ENCODE data around the gene PRRX2.

DNA sequence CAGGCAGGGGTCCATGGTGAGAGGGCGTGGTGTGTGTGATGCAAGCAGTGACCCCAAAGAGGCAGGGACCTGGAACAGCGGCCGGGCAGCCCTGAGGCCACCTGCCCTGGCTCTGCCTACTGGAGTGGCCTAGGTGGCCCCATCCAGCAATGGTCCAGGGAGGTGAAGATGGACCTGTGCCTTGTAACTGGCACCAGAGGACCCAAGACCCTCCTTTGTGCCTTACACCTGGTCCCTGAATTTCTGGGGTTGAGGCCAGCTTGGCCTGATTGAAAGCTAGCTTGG is 44.7 kb downstream of the PRRX2 start:
- TF ChIP-seq LEF1 (IDR thresholded peaks at IDR 0.05; ENCODE audit: borderline replicate concordance): no peak
- TF ChIP-seq CTBP1 (IDR thresholded peaks at IDR 0.05; ENCODE audit: borderline replicate concordance): no peak
- no peak for TF ChIP-seq ZNF384 (IDR thresholded peaks at IDR 0.05)
- no peak for TF ChIP-seq FOXA1 (IDR thresholded peaks at IDR 0.05)
